Measurements from ENCODE around the gene ITPK1.

DNA sequence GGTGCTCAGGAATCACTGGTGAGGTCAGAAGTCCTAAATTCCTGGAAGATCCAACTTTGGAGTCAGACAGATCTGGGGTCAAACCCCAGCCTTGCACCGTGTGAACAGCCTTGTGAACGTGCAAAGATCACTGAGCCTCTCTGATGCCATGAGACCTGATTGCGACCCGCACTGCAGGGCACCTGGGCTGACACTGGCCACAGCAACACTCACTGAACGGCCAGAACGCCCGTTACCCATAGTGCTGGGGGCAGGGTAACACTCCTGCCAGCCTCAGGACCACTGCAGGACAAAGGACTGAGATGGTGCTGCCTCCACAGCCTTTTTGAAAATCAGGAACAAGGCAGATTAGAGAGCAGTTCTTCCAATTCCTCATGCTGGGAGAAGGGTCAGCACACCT, 164.5 kb downstream of the ITPK1 start:
- TF ChIP-seq, protein P1, sequence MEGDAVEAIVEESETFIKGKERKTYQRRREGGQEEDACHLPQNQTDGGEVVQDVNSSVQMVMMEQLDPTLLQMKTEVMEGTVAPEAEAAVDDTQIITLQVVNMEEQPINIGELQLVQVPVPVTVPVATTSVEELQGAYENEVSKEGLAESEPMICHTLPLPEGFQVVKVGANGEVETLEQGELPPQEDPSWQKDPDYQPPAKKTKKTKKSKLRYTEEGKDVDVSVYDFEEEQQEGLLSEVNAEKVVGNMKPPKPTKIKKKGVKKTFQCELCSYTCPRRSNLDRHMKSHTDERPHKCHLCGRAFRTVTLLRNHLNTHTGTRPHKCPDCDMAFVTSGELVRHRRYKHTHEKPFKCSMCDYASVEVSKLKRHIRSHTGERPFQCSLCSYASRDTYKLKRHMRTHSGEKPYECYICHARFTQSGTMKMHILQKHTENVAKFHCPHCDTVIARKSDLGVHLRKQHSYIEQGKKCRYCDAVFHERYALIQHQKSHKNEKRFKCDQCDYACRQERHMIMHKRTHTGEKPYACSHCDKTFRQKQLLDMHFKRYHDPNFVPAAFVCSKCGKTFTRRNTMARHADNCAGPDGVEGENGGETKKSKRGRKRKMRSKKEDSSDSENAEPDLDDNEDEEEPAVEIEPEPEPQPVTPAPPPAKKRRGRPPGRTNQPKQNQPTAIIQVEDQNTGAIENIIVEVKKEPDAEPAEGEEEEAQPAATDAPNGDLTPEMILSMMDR (conservative IDR thresholded peaks at IDR 0.05; ENCODE audit: low read length), result no peak
- no peak for TF ChIP-seq EZH2phosphoT487 (IDR thresholded peaks at IDR 0.05; ENCODE audit: borderline replicate concordance, low read depth, low read length)

Measured in OCI-LY7 (cell line).